Skeletal muscle tissue (tissue), 4 donors: Measurements from ENCODE around the gene ERCC8. TPM values are rescaled to one million over a fixed set of nuclear protein-coding genes. Genes with fewer than 3 reads are reported as not detected.

Experiments
- H3K27ac ChIP-seq: one replicate; pipeline ENCODE4 v1.7.0; 2013; ENCODE audit warnings: mild to moderate bottlenecking, low read depth, low read length, inconsistent platforms
- H3K27me3 ChIP-seq, 3 donors: one replicate each; pipeline ENCODE4 v1.7.0; 2013; ENCODE audit warnings: low read length in 3 of 3; ENCODE audit not compliant: control insufficient read depth in 3 of 3, insufficient read depth in 3 of 3
- H3K36me3 ChIP-seq, 3 donors: one replicate each; pipeline ENCODE4 v1.7.0; 2013; ENCODE audit warnings: low read length in 3 of 3; ENCODE audit not compliant: control insufficient read depth in 3 of 3, insufficient read depth in 3 of 3
- H3K4me1 ChIP-seq, 3 donors: one replicate each; pipeline ENCODE4 v1.7.0; 2013; ENCODE audit warnings: low read length in 3 of 3, mild to moderate bottlenecking in 3 of 3; ENCODE audit not compliant: control insufficient read depth in 3 of 3, insufficient read depth in 3 of 3
- H3K4me3 ChIP-seq, 3 donors: one replicate each; pipeline ENCODE4 v1.7.0; 2013; ENCODE audit warnings: low read length in 3 of 3
- H3K9ac ChIP-seq, 3 donors: one replicate each; pipeline ENCODE4 v1.7.0; 2013; ENCODE audit warnings: low read length in 3 of 3, mild to moderate bottlenecking in 3 of 3, moderate library complexity in 2 of 3, low read depth in 1 of 3
- H3K9me3 ChIP-seq, 3 donors: one replicate each; pipeline ENCODE4 v1.7.0; 2013; ENCODE audit warnings: low read length in 3 of 3; ENCODE audit not compliant: control insufficient read depth in 3 of 3
- total RNA-seq: library from RNA; depleted of rRNA; stranded (reverse); fragments of >200 nt; gene quantifications from one replicate; pipeline ENCODE4 v1.2.3, GENCODE V29; 2014
- donor health status: Osteomylitis.

Gene ERCC8
- total RNA-seq, 1 donor from 2014 or later: 19.3 TPM

- Histone ChIP-seq H3K27me3 (no peaks in the 10 kb centered on the region), H3K27ac (no peak overlapping the region), H3K9ac (no peak overlapping the region), H3K9me3 (peaks cover 0 to 5% (median 5%) of the 10 kb centered on the region in 3 donors), H3K4me3 (no peak overlapping the region), H3K36me3 (no peaks in the 10 kb centered on the region), H3K4me1 (peaks cover 0 to 4% (median 2%) of the 10 kb centered on the region in 3 donors)
These were observed 27.4 kb upstream of the ERCC8 start for GRCh38 chr5:60972231-60972630.

GRCh38 chr5:60961685-60962084 lies 16.8 kb upstream of the ERCC8 start:
- Histone ChIP-seq H3K9ac (no peak overlapping the region), H3K4me3 (no peak overlapping the region), H3K27ac (no peak overlapping the region), H3K9me3 (peaks cover 0 to 2% (median 0%) of the 10 kb centered on the region in 3 donors), H3K27me3 (no peaks in the 10 kb centered on the region), H3K36me3 (no peaks in the 10 kb centered on the region), H3K4me1 (no peaks in the 10 kb centered on the region)

- Histone ChIP-seq H3K36me3 (no peaks in the 10 kb centered on the region), H3K4me3 (no peak overlapping the region), H3K27me3 (no peaks in the 10 kb centered on the region), H3K4me1 (no peaks in the 10 kb centered on the region), H3K9ac (no peak overlapping the region), H3K9me3 (no peaks in the 10 kb centered on the region), H3K27ac (no peak overlapping the region)
These were observed 15.7 kb upstream of the ERCC8 start for GRCh38 chr5:60960591-60960990.

- H3K9ac ChIP-seq: no peak overlapping the region
- H3K4me1 ChIP-seq: no peaks in the 10 kb centered on the region
- no peaks in the 10 kb centered on the region for H3K9me3 ChIP-seq
- H3K36me3 ChIP-seq: no peaks in the 10 kb centered on the region
- no peak overlapping the region for H3K4me3 ChIP-seq
- H3K27me3 ChIP-seq: no peaks in the 10 kb centered on the region
- no peak overlapping the region for H3K27ac ChIP-seq
These were observed 14.3 kb upstream of the ERCC8 start for GRCh38 chr5:60959156-60959555.

GRCh38 chr5:60958712-60959111 lies 13.8 kb upstream of the ERCC8 start:
- no peaks in the 10 kb centered on the region for H3K4me1 ChIP-seq
- no peak overlapping the region for H3K4me3 ChIP-seq
- H3K9ac ChIP-seq: no peak overlapping the region
- no peaks in the 10 kb centered on the region for H3K36me3 ChIP-seq
- no peaks in the 10 kb centered on the region for H3K9me3 ChIP-seq
- H3K27me3 ChIP-seq: no peaks in the 10 kb centered on the region
- H3K27ac ChIP-seq: no peak overlapping the region

- Histone ChIP-seq H3K27me3 (no peaks in the 10 kb centered on the region), H3K4me1 (no peaks in the 10 kb centered on the region), H3K9me3 (no peaks in the 10 kb centered on the region), H3K9ac (peak overlapping the region in 1 of 3 donors; percentile 48), H3K36me3 (no peaks in the 10 kb centered on the region), H3K4me3 (no peak overlapping the region), H3K27ac (no peak overlapping the region)
These were observed 13.2 kb upstream of the ERCC8 start for GRCh38 chr5:60958088-60958487.

- Histone ChIP-seq H3K9ac (no peak overlapping the region), H3K9me3 (no peaks in the 10 kb centered on the region), H3K4me1 (no peaks in the 10 kb centered on the region), H3K4me3 (no peak overlapping the region), H3K36me3 (no peaks in the 10 kb centered on the region), H3K27ac (no peak overlapping the region), H3K27me3 (no peaks in the 10 kb centered on the region)
These were observed 10.4 kb upstream of the ERCC8 start for GRCh38 chr5:60955239-60955638.

- peaks cover 5 to 20% (median 13%) of the 10 kb centered on the region in 3 donors for H3K4me1 ChIP-seq
- H3K27me3 ChIP-seq: no peaks in the 10 kb centered on the region
- H3K9me3 ChIP-seq: no peaks in the 10 kb centered on the region
- H3K27ac ChIP-seq: no peak overlapping the region
- H3K36me3 ChIP-seq: no peaks in the 10 kb centered on the region
- no peak overlapping the region for H3K9ac ChIP-seq
- H3K4me3 ChIP-seq: no peak overlapping the region
These were observed 3.9 kb upstream of the ERCC8 start for GRCh38 chr5:60948738-60949137.

GRCh38 chr5:60945813-60946187 lies 930 bp upstream of the ERCC8 start:
- Histone ChIP-seq H3K4me1 (peaks cover 5 to 24% (median 13%) of the 10 kb centered on the region in 3 donors), H3K9me3 (no peaks in the 10 kb centered on the region), H3K9ac (peak overlapping the region; percentile 92 to 94 (median 93)), H3K27me3 (no peaks in the 10 kb centered on the region), H3K36me3 (no peaks in the 10 kb centered on the region), H3K4me3 (peak overlapping the region; percentile 78 to 100 (median 94)), H3K27ac (peak overlapping the region; percentile 73)

GRCh38 chr5:60943624-60944023 lies 1.2 kb downstream of the ERCC8 start:
- peak overlapping the region in 1 of 3 donors; percentile 100 for H3K4me3 ChIP-seq

GRCh38 chr5:60929024-60929423 lies 15.8 kb downstream of the ERCC8 start:
- Histone ChIP-seq H3K9ac (no peak overlapping the region), H3K27me3 (no peaks in the 10 kb centered on the region), H3K36me3 (peaks cover 6 to 20% (median 7%) of the 10 kb centered on the region in 3 donors), H3K4me1 (no peaks in the 10 kb centered on the region), H3K4me3 (no peak overlapping the region), H3K27ac (no peak overlapping the region), H3K9me3 (no peaks in the 10 kb centered on the region)

More at GRCh38 chr5:60943624-60944023, 1.2 kb downstream of the ERCC8 start:
- H3K9ac ChIP-seq: no peak overlapping the region
- H3K9me3 ChIP-seq: no peaks in the 10 kb centered on the region
- H3K27ac ChIP-seq: no peak overlapping the region
- no peaks in the 10 kb centered on the region for H3K36me3 ChIP-seq
- H3K4me1 ChIP-seq: peaks cover 5 to 24% (median 13%) of the 10 kb centered on the region in 3 donors
- H3K27me3 ChIP-seq: no peaks in the 10 kb centered on the region
